GM12878 (cell line): ENCODE data around the gene GNAQ. TPM values are rescaled to one million over a fixed set of nuclear protein-coding genes. Genes with fewer than 3 reads are reported as not detected.

Experiments used
- ATAC-seq: fragments of 200-7000 bp; cut with Tn5 transposase; 3 replicates; pipeline ENCODE4 v1.9.1; 2020; ENCODE audit warnings: mild to moderate bottlenecking, moderate library complexity
- BruUV-seq: library from RNA; stranded (reverse); fragments of 400-500 nt; replicated peaks from 2 replicates; lab custom pipeline; 2021; lab: Mats Ljungman, UMichigan
- CTCF ChIA-PET: fragments of 300-600 bp; sonication (Branson Sonifier 250); formaldehyde crosslinking; extraction: SDS; loops from one replicate; lab custom pipeline; 2021; ENCODE audit warnings: inconsistent platforms; lab: Yijun Ruan, JAX
- POLR2A ChIA-PET: fragments of 350-600 bp; formaldehyde crosslinking; extraction: SDS; loops from one replicate; lab custom pipeline; 2021; ENCODE audit warnings: inconsistent platforms; lab: Charles Lee
- RAD21 ChIA-PET: fragments of 300-600 bp; sonication (Branson Sonifier 250); formaldehyde crosslinking; loops from one replicate; lab custom pipeline; 2023; ENCODE audit warnings: antibody characterized with exemption; ENCODE audit not compliant: unreplicated experiment; lab: Charles Lee
- SMC1A ChIA-PET: fragments of 300-600 bp; sonication (Branson Sonifier 250); formaldehyde crosslinking; loops from one replicate; lab custom pipeline; 2023; ENCODE audit not compliant: unreplicated experiment, uncharacterized antibody; lab: Charles Lee
- DNase-seq: peaks from one replicate; pipeline ENCODE4 v3.0.0-alpha.2; 2011; ENCODE audit warnings: low read depth, low spot score
- FAIRE-seq: peaks from 3 replicates; lab custom pipeline; 2011; peaks lifted over from hg19 to GRCh38; lab: Jason Lieb, UNC
- H2AFZ ChIP-seq: 2 replicates; pipeline ENCODE4 v1.6.0; 2011; ENCODE audit warnings: low read depth, low read length, control low read depth; ENCODE audit not compliant: control insufficient read depth
- H3K27ac ChIP-seq: 2 replicates; pipeline ENCODE4 v1.5.1; 2011; ENCODE audit warnings: control low read depth; ENCODE audit not compliant: control insufficient read depth, insufficient read depth
- H3K27me3 ChIP-seq, 2 experiments: replicated peaks in 1 of 2; 2 replicates each; pipeline versions ENCODE4 v1.6.0 to v1.6.1; 2011; ENCODE audit warnings: low read length in 1 of 2; ENCODE audit not compliant: control insufficient read depth in 2 of 2, insufficient read depth in 2 of 2
- H3K36me3 ChIP-seq, 2 experiments: 2 replicates each; pipeline ENCODE4 v1.5.1; 2011; ENCODE audit warnings: low read length in 1 of 2; ENCODE audit not compliant: control insufficient read depth in 2 of 2, insufficient read depth in 2 of 2
- H3K4me1 ChIP-seq: 2 replicates; pipeline ENCODE4 v1.6.1; 2011; ENCODE audit warnings: mild to moderate bottlenecking, low read length, moderate library complexity, mixed read lengths; ENCODE audit not compliant: control insufficient read depth, insufficient read depth
- H3K4me2 ChIP-seq: 2 replicates; pipeline ENCODE4 v1.6.0; 2011; ENCODE audit warnings: control low read depth; ENCODE audit not compliant: control insufficient read depth, insufficient read depth
- H3K4me3 ChIP-seq: fragments of 200-600 bp; sonication (generic); 2 replicates; pipeline ENCODE4 v1.5.1; 2016
- H3K79me2 ChIP-seq: 2 replicates; pipeline ENCODE4 v1.6.0; 2011; ENCODE audit warnings: low read length; ENCODE audit not compliant: control insufficient read depth, insufficient read depth
- H3K9ac ChIP-seq: 2 replicates; pipeline ENCODE4 v1.8.0; 2011; ENCODE audit warnings: low read length, control low read depth, mixed read lengths; ENCODE audit not compliant: control insufficient read depth, insufficient read depth
- H3K9me3 ChIP-seq: replicated peaks from 3 replicates; pipeline ENCODE4 v1.5.1; 2011; ENCODE audit warnings: mild to moderate bottlenecking, low read length; ENCODE audit not compliant: control insufficient read depth, insufficient read depth
- H4K20me1 ChIP-seq: 2 replicates; pipeline ENCODE4 v1.6.0; 2011; ENCODE audit not compliant: control insufficient read depth, insufficient read depth
- ASH2L ChIP-seq: fragments of 300-600, 200-600 bp; sonication (generic); IDR thresholded peaks from 2 replicates; pipeline ENCODE4 v1.6.1; 2017; ENCODE audit warnings: low read depth, mild to moderate bottlenecking, borderline replicate concordance
- ATF3 ChIP-seq: IDR thresholded peaks from 2 replicates; pipeline ENCODE4 v1.6.1; 2011; ENCODE audit warnings: low read depth, mild to moderate bottlenecking, low read length, moderate library complexity, borderline replicate concordance; ENCODE audit errors: extremely low read depth
- BCLAF1 ChIP-seq: fragments of 450-650 bp; IDR thresholded peaks from 2 replicates; pipeline ENCODE4 v1.6.1; 2017; ENCODE audit warnings: antibody characterized with exemption, mild to moderate bottlenecking, moderate library complexity
- FOXM1 ChIP-seq: IDR thresholded peaks from 2 replicates; pipeline ENCODE4 v1.6.1; 2012; ENCODE audit warnings: low read depth, mild to moderate bottlenecking, inconsistent platforms, low read length, moderate library complexity
- NFXL1 ChIP-seq: fragments of 450-650 bp; IDR thresholded peaks from 2 replicates; pipeline ENCODE4 v1.6.1; 2017; ENCODE audit warnings: antibody characterized with exemption, mild to moderate bottlenecking, borderline replicate concordance
- RFX5 ChIP-seq: IDR thresholded peaks from 2 replicates; pipeline ENCODE4 v1.6.1; 2011; ENCODE audit warnings: low read depth, low read length, improper control_type of control experiment
- SREBF2 ChIP-seq: IDR thresholded peaks from 2 replicates; pipeline ENCODE4 v1.6.1; 2012; ENCODE audit warnings: mild to moderate bottlenecking, low read length
- ZNF622 ChIP-seq: fragments of 450-650 bp; IDR thresholded peaks from 2 replicates; pipeline ENCODE4 v1.6.1; 2017; ENCODE audit warnings: mild to moderate bottlenecking, inconsistent platforms
- WGBS: methylation state at CpG from one replicate; pipeline ENCODE4 v1.1.6; 2016; ENCODE audit warnings: low lambda C conversion rate; ENCODE audit not compliant: insufficient replicate concordance, insufficient coverage; ENCODE audit errors: missing lambda C conversion rate; 5-methylcytosine and 5-hydroxymethylcytosine counted together
- in situ Hi-C: fragments of 300-500 bp; cut with MboI; formaldehyde crosslinking; loops from 9 replicates; pipeline ENCODE4 v1.14.3; 2018; ENCODE audit warnings: mixed read lengths
- intact Hi-C: fragments of 100-400 bp; cut with micrococcal nuclease; formaldehyde crosslinking; loops from one replicate; pipeline ENCODE4 v1.14.2; 2022; ENCODE audit not compliant: unreplicated experiment
- polyA plus RNA-seq, 11 experiments: library from polyadenylated mRNA; depleted of rRNA in 4 of 11; unstranded in 6 of 11; stranded (reverse) in 5 of 11; fragments of >200 nt; fragmentation: Nextera tagmentation in 4 of 11; fragmentation: Illumina TruSeq in 1 of 11; extraction: Ambion mirVana in 4 of 11; extraction: Trizol in 1 of 11; gene quantifications; 1 replicate in 1 of 11; 2 replicates in 10 of 11; pipeline versions ENCODE4 v1.2.1 to v1.2.3, GENCODE V29; 2011 to 2016; ENCODE audit warnings: inconsistent platforms in 2 of 11, missing spikeins in 2 of 11, low read depth in 1 of 11
- total RNA-seq, 4 experiments: library from RNA; depleted of rRNA in 3 of 4; stranded (reverse); fragments of >200 nt in 3 of 4; fragmentation: Illumina TruSeq in 1 of 4; extraction: Trizol in 1 of 4; gene quantifications; 2 replicates each; pipeline versions ENCODE4 v1.2.1 to v1.2.3, GENCODE V29; 2013 to 2021
- TF ChIP-seq, protein P1 (sequence below): IDR thresholded peaks from 2 replicates; pipeline ENCODE4 v1.6.1; 2012; ENCODE audit warnings: low read depth, low read length, improper control_type of control experiment
- TF ChIP-seq, protein P2 (sequence below): IDR thresholded peaks from 2 replicates; pipeline ENCODE4 v1.6.1; 2012; ENCODE audit warnings: low read length, inconsistent platforms
- TF ChIP-seq, protein P3 (sequence below): IDR thresholded peaks from 2 replicates; pipeline ENCODE4 v1.6.1; 2011; ENCODE audit warnings: borderline replicate concordance, low read depth, mild to moderate bottlenecking, moderate library complexity, mixed read lengths, low read length; ENCODE audit not compliant: insufficient read depth; ENCODE audit errors: extremely low read length

Gene GNAQ
- total and polyA plus RNA-seq, 10 of the 15 experiments (the other 5 are each of a cell fraction or from before 2014, with no cell fraction given) = 0.15 to 47.2 (median 0.49) TPM

DNA sequence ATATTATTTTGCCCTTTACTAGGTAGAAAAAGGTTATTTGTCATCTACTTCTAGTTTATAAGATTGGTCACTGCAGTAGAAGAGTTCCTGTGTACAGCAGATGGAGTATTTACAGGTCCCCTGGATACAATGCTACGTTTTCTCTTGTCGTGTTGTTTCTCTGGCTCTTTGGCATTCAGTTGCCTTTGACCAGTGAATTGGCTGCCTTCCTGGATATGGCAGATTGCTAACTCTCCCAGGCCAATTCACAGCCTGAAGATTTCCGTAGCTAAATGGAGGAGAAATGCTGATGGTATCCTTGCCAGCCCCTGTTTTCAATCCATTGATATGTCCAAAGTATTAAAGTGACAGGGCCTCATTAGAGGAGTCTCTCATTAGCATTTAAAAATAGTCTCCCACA lies 32.5 kb upstream of the GNAQ start:
- WGBS = 15% methylated on average over 3 of the region's 3 CpGs
- FAIRE-seq (no peak), DNase-seq (no peak), ATAC-seq (no peak)
- in situ Hi-C loops = no loop called here
- ChIA-PET CTCF (no interaction called here), POLR2A (no interaction called here), RAD21 (no interaction called here), SMC1A (no interaction called here)
- Histone ChIP-seq H3K4me3 (no peak overlapping the region), H2AFZ (no peak overlapping the region), H3K4me1 (no peaks in the 10 kb centered on the region), H3K9me3 (no peaks in the 10 kb centered on the region), H3K79me2 (no peaks in the 10 kb centered on the region), H3K36me3 (no peaks in the 10 kb centered on the region), H3K9ac (no peak overlapping the region), H4K20me1 (no peaks in the 10 kb centered on the region), H3K27me3 (no peaks in the 10 kb centered on the region), H3K4me2 (no peak overlapping the region), H3K27ac (no peak overlapping the region)
- intact Hi-C loops = no loop called here
- no TSS peak for BruUV-seq
- TF ChIP-seq FOXM1 = no peak

GRCh38 chr9:78062710-78063109 lies 31.1 kb upstream of the GNAQ start:
- H3K79me2 ChIP-seq = no peaks in the 10 kb centered on the region
- in situ Hi-C loops (no loop called here), intact Hi-C loops (no loop called here)
- ATAC-seq (no peak), DNase-seq (no peak), FAIRE-seq (no peak)
- ChIA-PET RAD21 (no interaction called here), POLR2A (no interaction called here), CTCF (no interaction called here), SMC1A (interaction anchor here (1.1 to 1.5 kb wide), 2 partner anchors 9 to 10 kb away, joined by 3 read pairs; no protein-coding TSS in a partner anchor)
- H3K9ac ChIP-seq = no peak overlapping the region
- H3K4me3 ChIP-seq = no peak overlapping the region
- no peaks in the 10 kb centered on the region for H3K4me1 ChIP-seq
- whole genome bisulfite sequencing = 33% methylated on average over 3 of the region's 3 CpGs
- no peaks in the 10 kb centered on the region for H4K20me1 ChIP-seq
- H3K27ac ChIP-seq = no peak overlapping the region
- BruUV-seq = no TSS peak
- no peaks in the 10 kb centered on the region for H3K27me3 ChIP-seq
- no peaks in the 10 kb centered on the region for H3K9me3 ChIP-seq
- no peak overlapping the region for H2AFZ ChIP-seq
- H3K4me2 ChIP-seq = no peak overlapping the region
- H3K36me3 ChIP-seq = no peaks in the 10 kb centered on the region
- TF ChIP-seq SREBF2 (no peak), BCLAF1 (no peak), NFXL1 (no peak), ZNF622 (no peak), ASH2L (no peak), ATF3 (no peak), RFX5 (no peak)
- TF ChIP-seq, protein P1, sequence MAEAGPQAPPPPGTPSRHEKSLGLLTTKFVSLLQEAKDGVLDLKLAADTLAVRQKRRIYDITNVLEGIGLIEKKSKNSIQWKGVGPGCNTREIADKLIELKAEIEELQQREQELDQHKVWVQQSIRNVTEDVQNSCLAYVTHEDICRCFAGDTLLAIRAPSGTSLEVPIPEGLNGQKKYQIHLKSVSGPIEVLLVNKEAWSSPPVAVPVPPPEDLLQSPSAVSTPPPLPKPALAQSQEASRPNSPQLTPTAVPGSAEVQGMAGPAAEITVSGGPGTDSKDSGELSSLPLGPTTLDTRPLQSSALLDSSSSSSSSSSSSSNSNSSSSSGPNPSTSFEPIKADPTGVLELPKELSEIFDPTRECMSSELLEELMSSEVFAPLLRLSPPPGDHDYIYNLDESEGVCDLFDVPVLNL = no peak
- TF ChIP-seq, protein P2, sequence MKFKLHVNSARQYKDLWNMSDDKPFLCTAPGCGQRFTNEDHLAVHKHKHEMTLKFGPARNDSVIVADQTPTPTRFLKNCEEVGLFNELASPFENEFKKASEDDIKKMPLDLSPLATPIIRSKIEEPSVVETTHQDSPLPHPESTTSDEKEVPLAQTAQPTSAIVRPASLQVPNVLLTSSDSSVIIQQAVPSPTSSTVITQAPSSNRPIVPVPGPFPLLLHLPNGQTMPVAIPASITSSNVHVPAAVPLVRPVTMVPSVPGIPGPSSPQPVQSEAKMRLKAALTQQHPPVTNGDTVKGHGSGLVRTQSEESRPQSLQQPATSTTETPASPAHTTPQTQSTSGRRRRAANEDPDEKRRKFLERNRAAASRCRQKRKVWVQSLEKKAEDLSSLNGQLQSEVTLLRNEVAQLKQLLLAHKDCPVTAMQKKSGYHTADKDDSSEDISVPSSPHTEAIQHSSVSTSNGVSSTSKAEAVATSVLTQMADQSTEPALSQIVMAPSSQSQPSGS = no peak
- TF ChIP-seq, protein P3, sequence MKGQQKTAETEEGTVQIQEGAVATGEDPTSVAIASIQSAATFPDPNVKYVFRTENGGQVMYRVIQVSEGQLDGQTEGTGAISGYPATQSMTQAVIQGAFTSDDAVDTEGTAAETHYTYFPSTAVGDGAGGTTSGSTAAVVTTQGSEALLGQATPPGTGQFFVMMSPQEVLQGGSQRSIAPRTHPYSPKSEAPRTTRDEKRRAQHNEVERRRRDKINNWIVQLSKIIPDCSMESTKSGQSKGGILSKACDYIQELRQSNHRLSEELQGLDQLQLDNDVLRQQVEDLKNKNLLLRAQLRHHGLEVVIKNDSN = no peak
